GM04504 (cell line): ENCODE data around the gene TMEM108.

Source experiments
- DNase-seq: peaks from one replicate; pipeline ENCODE4 v3.0.0-alpha.2; 2012; ENCODE audit warnings: low read depth

Gene TMEM108

DNA sequence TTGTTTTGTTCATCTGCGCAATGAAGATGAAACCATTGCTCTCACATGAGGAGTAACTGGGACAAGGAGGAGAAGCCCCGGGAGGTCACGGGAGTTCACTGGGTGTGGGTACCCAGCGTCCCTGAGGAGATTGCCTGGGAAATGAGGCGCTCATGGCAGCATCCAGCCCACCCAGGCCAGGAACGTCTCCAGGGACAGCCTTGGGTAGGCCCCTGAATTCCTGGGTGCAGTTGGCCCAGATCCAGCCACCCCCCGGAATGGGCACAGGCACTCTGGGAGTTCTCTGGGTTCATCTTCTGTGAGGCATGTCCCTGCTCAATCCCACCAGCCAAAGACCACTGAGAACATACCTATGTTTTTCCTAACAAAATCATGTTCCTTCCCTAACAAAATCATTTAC is 380.2 kb downstream of the TMEM108 start:
- no peak for DNase-seq

DNA sequence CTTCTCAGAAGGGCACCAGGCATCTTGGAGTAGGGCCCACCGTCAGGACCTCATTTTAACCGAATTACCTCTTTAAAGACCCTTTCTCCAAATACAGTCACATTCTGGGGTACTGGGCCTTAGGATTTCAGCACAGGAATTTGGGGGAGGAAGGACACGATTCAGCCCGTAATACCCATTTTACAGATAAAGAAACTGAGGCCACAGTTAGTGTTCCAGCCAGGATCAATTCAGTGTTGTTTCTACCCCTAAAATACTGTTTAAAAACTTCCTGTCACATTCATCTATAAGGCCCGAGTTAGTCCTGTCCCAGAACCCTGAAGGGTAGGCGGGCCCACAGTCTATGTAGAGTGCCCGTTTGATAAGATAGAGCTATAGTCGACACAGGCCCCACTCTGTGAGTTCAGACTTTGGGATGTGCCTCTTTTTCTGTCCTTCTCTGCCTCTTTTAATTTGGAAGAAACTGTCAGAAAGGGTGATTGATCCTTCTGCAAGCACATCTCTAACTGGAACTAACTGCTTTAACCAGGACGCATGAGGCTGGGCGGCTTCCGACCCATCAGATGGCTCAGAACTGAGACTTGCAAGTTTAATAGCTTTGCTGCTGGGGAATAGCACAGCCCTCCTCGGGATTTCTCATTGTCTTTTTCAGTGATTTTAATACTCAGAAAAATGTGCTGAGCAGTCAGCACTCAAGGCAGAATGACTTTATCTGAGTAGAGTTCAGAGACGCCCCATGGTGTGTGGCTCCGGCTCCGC is 381.1 kb downstream of the TMEM108 start:
- DNase-seq, result no peak

DNA sequence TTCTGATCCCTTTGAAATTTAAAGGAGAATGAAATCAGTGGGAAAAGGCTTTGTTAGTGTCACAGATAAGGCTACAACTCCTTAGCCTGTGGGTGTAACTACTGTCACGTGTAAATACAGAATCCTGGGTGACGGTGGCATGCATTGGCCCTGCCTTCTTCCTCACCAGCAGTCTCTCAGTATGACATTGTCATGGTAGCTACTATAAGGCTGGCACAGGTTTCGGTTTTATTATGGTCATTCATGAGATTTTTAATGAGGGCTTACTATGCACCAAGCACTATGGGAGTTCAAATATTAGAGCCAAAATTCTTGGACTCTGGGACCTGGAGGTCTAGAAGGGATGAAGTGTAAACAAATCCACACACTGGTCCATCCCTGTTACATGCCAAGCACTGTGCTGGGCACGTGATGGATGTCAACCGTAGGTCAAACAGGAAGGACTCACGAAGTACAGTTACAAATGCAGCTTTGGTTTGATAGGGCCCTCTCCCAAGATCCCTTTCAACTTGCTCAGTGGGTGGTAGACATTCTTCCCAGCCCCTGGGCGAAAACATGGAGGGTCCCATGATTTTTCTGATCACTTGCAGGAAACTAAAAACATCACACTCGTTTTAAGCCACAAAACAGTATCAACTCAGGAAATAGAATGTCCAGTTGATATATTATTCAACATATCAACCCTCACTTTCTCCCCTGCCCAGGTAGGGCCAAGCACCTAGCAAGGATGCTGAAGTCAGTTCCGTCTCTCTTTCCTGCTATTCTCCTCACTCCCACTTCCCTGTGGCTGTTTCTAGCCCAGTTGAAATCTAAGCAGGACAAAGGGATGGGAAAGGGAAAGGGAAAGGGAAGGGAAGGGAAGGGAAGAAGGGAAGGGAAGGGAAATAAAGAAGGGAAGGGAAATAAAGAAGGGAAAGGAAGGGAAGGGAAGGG is 387.0 kb downstream of the TMEM108 start:
- no peak for DNase-seq

DNA sequence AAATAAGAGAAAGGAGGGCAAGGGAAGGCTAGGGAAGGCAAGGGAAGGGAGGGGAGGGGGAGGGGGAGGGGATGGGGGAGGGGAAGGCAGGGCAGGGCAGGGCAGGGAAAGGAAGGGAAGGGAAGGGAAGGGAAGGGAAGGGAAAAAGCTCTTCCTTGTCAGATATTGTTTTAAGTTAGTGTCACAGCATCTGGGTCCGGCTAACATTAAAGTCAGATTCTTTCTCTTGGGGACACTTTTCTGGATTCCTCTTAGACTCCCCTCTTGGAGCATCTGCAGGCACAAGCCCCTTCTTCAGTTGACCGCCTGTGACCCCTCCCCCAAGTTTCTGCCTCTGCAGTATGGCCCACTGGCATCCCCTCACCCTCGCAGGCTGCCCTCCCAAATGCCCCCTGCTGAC is 387.7 kb downstream of the TMEM108 start:
- DNase-seq, result no peak

DNA sequence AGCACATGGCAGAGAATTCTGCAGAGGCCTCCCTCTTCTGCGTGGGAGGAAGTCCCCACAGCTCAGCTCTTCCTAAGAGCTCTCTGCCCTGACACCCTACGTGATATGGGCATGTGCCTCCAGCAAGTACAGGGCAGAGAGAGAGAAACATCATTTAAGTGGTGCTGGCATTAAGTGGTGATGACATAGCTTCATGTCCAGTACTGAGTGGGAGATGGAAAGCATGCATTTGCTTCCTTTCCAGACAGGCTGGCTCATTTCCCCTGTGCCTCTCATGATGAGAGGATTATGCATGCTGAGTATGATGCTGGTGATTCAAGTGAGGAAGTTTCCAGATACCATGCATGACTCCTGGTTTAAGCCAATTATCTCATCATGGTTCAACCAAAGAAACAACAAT is 388.5 kb downstream of the TMEM108 start:
- DNase-seq, result no peak

DNA sequence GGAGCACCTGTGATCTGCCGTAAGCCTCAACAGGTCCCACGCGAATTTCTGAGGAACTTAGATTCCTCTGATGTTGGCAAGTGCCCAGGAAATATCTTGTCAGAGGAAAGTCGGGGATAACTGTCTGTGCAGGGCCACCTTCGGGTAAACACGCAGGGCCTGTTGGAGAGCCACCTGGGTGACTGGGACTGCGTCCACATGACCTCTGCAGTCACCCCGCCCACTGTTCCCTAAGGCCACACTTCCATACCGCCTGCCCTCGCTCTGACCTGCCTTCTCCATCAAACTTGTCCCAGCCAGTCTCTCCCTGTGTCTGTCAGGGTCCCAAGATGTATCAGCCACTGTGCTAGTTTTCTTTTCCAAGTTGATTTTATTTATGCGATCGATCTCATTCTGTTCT is 390.4 kb downstream of the TMEM108 start:
- DNase-seq, result no peak

DNA sequence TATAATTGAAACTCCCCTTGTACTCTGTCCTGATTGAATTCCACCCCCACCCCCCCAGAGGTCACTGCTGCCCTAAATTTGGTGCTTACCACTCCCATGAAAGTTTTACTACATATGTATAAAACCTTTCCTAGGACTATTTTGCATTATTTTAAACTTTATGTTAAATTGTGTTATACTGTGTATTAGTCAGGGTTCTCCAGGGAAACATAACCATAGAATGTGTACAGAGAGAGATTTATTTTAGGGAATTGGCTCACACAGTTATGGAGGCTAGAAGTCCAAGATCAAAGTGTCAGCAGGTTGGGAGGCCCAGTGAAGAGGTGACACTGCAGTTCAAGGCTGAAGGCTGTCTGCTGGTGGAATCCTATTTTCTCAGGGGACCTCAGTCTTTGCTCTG is 390.9 kb downstream of the TMEM108 start:
- DNase-seq, result no peak

DNA sequence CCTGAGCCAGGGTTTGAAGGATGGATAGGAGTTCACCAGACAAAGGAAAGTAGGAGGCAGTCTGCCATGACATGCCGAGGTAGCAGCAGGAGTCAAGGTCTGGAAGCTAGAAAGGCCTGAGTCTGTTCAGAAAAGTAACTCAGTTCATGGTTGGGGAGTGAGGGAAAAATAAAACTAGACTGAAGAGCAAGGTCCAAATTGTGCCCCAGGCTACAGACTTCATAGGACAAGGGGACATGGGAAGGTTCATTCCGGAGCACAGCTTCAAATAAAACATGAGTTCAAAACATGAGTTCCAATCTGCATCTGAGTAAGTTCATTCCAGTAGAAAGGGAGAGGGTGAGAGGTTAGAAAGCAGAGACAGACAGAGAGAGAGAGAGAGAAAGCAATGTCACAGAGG is 401.4 kb downstream of the TMEM108 start:
- DNase-seq, result no peak

DNA sequence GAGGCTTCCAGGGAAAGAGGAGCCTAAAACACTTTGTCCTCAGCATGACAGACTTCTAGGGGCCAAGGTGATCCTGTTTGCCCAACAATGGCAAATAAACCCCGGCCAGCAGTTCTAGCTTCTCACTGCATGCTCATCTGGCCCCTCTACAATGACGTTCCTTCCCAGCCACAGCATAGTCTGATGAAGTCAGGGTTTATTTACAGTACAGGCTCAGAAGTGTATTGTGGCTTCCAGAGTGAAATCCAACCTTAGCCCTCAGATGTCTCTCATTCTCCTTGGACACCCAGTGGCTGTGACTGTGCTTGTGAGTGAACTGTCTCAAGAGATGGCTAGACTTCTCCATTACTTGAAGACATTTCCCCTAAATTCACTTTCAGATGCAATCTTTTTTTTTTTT is 402.5 kb downstream of the TMEM108 start:
- no peak for DNase-seq

DNA sequence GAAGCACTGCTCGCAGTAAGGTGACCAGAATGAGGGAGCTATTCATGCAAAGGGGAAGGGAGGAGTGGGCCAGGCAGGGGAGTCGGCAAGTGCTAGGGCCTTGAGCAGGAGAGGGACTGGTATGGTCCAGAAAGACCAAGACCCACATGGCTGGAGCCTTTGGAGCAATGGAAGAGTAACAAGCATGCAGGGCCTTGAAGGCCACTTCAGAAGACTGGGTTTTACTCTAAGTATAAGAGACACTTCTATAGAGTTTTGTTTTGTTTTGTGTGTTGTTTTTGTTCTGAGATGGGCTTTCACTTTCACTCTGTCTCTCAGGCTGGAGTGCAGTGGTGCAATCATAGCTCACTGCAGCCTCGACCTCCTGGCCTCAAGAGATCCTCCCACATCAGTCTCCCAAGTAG is 403.7 kb downstream of the TMEM108 start:
- DNase-seq, result no peak

DNA sequence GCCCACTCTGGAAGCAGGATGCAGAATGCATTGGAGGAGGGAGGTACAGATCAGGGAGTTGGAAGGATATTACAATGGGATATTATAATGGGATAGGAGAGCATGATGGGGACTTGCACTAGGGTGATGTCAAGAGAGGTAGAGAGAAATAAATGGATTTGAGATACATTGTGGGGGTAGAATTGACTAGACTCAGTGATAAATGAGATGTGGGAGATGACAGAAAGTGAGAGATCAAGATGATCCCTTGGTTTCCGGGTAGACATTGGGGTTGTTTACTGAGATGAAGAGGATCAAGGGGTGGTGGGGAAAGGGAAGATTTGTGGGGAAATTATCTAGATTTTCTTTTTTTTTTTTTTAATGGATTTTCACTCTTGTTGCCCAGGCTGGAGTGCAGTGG is 404.3 kb downstream of the TMEM108 start:
- no peak for DNase-seq

DNA sequence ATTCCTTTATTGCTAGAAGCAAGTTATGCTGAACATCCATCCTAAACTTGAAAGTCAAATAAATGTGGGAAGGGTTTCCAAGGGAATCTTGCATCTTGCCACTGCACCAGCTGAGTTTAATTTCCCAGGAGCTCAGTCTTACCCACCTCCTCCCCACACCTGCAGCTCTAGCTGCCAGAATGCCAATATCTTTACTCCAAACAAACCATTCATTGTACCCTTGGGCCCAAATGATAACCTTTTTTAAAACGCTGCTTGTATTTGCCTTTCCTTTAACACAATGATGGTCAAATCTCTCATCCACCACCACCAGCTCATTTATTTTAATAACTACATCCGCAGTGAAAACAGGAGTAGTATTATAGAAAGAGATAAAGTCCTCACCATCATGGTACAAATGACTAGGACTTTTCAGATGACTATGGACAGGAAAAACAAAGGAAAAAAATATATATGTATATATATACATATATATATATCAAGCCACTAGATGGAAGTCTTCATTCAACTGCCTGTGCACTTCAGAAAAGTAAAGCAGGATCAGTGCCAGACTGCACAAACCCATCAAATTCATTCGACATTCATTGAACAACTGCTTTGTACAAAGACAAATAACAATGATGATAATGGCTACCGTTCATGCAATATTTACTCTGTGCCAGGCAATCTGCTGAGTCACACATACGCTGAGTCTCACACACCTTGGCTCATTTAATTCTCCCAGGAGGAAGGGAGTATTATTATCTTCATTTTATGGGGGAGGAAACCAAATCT is 405.6 kb downstream of the TMEM108 start:
- no peak for DNase-seq

DNA sequence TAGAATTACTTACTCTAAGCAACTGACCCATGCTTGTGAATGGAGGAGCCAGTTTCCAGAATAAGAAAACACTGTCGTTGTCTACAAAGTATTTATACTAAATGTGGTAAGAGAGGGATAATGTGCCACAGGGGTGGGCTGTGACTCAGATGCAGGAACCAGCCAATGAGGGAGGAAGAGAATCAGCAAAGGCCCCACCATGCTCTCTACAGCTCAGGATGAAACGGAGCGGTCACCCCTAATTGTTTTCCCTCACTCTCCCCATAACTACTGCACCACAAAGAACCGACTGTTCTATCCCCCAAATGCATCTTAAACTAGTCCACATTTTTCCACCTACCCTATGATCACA is 406.2 kb downstream of the TMEM108 start:
- no peak for DNase-seq

DNA sequence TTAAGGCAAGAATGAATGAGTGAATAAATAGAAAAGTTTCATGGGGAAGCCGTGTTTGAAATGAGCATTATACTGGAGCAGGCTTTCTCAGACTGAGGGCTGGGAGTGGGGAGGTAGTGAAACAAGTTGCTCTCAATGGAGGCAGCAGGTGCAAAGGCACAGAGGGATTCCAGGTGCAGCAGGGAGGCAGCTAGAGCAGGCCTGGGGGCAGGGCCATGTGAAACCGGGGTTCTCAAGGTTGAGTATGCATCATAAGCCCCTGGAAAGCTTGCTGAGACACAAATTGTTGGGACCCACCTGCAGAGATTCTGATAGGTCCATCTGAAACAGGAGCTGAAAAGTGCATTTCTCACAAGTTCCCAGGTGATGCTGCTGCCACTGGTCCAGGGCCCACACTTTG is 406.9 kb downstream of the TMEM108 start:
- DNase-seq, result no peak
